Measurements from ENCODE around the gene SLC12A8.

Gene SLC12A8, protein sequence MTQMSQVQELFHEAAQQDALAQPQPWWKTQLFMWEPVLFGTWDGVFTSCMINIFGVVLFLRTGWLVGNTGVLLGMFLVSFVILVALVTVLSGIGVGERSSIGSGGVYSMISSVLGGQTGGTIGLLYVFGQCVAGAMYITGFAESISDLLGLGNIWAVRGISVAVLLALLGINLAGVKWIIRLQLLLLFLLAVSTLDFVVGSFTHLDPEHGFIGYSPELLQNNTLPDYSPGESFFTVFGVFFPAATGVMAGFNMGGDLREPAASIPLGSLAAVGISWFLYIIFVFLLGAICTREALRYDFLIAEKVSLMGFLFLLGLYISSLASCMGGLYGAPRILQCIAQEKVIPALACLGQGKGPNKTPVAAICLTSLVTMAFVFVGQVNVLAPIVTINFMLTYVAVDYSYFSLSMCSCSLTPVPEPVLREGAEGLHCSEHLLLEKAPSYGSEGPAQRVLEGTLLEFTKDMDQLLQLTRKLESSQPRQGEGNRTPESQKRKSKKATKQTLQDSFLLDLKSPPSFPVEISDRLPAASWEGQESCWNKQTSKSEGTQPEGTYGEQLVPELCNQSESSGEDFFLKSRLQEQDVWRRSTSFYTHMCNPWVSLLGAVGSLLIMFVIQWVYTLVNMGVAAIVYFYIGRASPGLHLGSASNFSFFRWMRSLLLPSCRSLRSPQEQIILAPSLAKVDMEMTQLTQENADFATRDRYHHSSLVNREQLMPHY

DNA sequence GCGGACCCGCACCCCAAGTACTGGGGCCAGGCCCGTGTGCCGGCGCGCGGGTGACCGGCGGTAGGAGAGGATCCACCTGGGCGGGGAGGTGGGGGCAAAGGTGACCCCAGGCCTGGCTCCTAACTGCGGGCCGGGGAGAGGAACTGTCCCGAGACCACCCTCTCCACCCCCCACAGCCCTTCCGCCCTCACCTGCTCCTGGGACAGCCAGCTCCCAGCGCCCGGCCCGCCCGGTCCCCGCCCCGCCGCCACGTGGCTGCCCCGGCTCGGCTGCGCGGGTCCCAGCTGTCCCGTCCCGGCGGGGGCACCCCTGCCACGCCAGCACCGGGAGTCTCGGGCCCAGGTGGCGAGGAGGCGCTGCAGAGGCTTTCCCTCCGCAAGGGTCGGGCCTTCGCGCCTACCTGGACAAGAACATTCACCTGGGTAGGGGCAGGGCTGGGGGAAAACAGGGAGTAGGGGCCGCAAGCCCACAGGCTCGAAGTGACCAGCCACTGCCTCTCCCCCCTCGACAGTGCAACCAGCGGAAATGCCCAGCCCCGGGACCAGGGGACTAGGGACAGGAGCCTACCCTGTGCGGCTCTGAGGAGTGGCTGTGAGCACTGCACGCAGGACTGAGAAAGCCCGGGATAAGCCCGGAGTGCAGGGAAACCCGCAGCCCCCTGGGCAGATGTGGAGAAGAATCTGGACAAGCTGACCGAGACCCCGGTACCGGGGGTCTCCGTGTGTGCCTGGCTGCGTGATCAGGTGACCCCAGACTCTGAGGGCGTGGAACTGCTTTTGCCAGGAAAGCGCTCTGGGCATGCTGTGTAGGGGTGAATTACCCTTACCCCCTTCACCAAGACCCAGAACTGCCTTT lies at the start of gene SLC12A8:
TSS of gene SLC12A8 (minus strand) at position 240 of the 855 bp plus-strand sequence. CDS start 1,399 bp downstream, outside the sequence.
- H3K4me3 ChIP-seq (ENCODE audit: low read depth, low read length) = peak within 1 kb of the TSS; percentile 73
- H3K27ac ChIP-seq (ENCODE audit: low read depth, low read length) = no peak within 1 kb of the TSS
- H3K9me3 ChIP-seq (ENCODE audit: control insufficient read depth, insufficient read depth, low read length) = no peaks in the 10 kb centered on the region
- peaks cover 22% of the 10 kb centered on the region for H3K4me1 ChIP-seq (ENCODE audit: control insufficient read depth, insufficient read depth, low read length)
- peaks cover 10% of the 10 kb centered on the region for H3K27me3 ChIP-seq (ENCODE audit: control insufficient read depth, insufficient read depth, low read length)
- H3K9ac ChIP-seq (ENCODE audit: low read depth, low read length) = peak within 1 kb of the TSS; percentile 78
- no peaks in the 10 kb centered on the region for H3K36me3 ChIP-seq (ENCODE audit: control insufficient read depth, insufficient read depth, low read length)

DNA sequence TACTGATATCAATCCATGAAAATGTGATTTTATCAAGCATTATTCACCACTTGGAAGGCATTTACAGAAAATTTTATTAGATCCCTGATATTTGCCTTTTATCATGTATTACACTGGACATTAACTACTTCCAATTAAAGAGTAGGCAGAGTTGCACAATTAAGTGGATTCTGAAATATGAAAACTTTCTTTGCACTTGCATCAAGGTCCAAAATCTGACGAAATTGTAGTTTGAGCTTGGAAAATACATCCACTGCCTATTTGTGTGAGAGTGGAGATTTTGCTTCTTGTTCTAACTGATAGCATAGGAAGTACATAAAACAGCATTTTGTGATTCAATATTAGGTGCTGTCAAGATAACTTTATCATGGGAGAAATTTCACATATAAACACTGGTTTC lies 49.6 kb upstream of the SLC12A8 start:
- H3K27ac ChIP-seq (ENCODE audit: low read depth, low read length) = no peak overlapping the region
- no peaks in the 10 kb centered on the region for H3K27me3 ChIP-seq (ENCODE audit: control insufficient read depth, insufficient read depth, low read length)
- H3K36me3 ChIP-seq (ENCODE audit: control insufficient read depth, insufficient read depth, low read length) = no peaks in the 10 kb centered on the region
- no peak overlapping the region for H3K4me3 ChIP-seq (ENCODE audit: low read depth, low read length)
- no peaks in the 10 kb centered on the region for H3K9me3 ChIP-seq (ENCODE audit: control insufficient read depth, insufficient read depth, low read length)
- H3K9ac ChIP-seq (ENCODE audit: low read depth, low read length) = no peak overlapping the region
- no peaks in the 10 kb centered on the region for H3K4me1 ChIP-seq (ENCODE audit: control insufficient read depth, insufficient read depth, low read length)

DNA sequence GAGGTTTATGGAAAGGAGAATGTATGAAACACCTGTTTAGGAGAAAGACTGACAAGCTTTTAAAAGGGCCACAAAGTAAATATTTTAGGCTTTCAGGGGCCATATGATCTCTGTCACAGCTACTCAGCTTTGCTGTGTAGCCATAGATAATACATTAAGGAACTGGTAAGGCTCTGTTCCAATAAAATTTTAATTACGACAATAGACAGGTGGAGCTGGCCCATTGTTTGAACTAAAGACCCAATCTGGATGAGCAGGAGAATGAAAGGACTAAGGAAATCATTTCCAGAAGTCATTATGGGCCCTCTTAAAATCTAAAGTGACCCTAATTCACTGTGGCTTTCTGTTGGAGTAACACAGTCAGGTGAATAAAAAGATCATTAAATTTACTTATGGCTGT lies 48.5 kb upstream of the SLC12A8 start:
- no peaks in the 10 kb centered on the region for H3K9me3 ChIP-seq (ENCODE audit: control insufficient read depth, insufficient read depth, low read length)
- no peak overlapping the region for H3K4me3 ChIP-seq (ENCODE audit: low read depth, low read length)
- no peaks in the 10 kb centered on the region for H3K4me1 ChIP-seq (ENCODE audit: control insufficient read depth, insufficient read depth, low read length)
- H3K9ac ChIP-seq (ENCODE audit: low read depth, low read length) = no peak overlapping the region
- no peaks in the 10 kb centered on the region for H3K36me3 ChIP-seq (ENCODE audit: control insufficient read depth, insufficient read depth, low read length)
- H3K27ac ChIP-seq (ENCODE audit: low read depth, low read length) = no peak overlapping the region
- no peaks in the 10 kb centered on the region for H3K27me3 ChIP-seq (ENCODE audit: control insufficient read depth, insufficient read depth, low read length)

DNA sequence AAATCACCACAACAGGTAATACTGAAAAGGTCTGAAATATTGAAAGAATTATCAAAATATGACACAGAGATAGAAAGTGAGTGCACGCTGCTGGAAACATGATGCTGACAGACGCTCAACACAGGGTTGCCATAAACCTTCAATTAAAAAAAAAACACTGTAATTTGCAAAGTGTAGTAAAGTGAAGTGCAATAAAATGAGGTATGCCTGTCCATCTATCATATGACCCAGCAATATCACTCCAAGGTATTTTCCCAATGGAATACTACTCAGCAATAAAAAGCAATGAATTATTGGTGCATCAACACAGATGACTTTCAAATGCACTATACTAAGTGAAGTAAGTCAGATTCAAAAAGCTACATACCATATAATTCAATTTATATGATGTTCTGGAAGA lies 47.6 kb upstream of the SLC12A8 start:
- no peaks in the 10 kb centered on the region for H3K27me3 ChIP-seq (ENCODE audit: control insufficient read depth, insufficient read depth, low read length)
- no peak overlapping the region for H3K4me3 ChIP-seq (ENCODE audit: low read depth, low read length)
- no peaks in the 10 kb centered on the region for H3K4me1 ChIP-seq (ENCODE audit: control insufficient read depth, insufficient read depth, low read length)
- H3K27ac ChIP-seq (ENCODE audit: low read depth, low read length) = no peak overlapping the region
- no peak overlapping the region for H3K9ac ChIP-seq (ENCODE audit: low read depth, low read length)
- no peaks in the 10 kb centered on the region for H3K36me3 ChIP-seq (ENCODE audit: control insufficient read depth, insufficient read depth, low read length)
- no peaks in the 10 kb centered on the region for H3K9me3 ChIP-seq (ENCODE audit: control insufficient read depth, insufficient read depth, low read length)

DNA sequence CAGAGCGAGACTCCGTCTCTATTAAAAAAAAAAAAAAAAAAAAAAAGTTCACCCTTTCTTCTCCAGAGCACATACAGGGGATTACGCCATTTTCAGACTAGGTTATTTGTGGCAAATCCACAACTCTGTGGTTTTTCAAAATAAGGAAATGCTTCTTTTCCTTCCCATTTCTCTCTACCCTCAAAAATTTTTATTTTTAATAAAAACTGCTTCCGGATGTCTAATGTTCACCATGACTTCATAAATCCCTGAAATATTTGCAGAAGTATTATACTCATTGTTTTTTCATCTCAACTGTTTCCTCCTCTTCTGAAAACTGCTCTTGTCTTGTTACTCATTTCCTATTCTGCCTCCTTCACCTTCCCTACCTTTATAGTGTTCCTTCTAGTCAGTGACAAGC lies 45.0 kb upstream of the SLC12A8 start:
- Histone ChIP-seq H3K27ac (ENCODE audit: low read depth, low read length) (no peak overlapping the region), H3K27me3 (ENCODE audit: control insufficient read depth, insufficient read depth, low read length) (no peaks in the 10 kb centered on the region), H3K9ac (ENCODE audit: low read depth, low read length) (no peak overlapping the region), H3K36me3 (ENCODE audit: control insufficient read depth, insufficient read depth, low read length) (no peaks in the 10 kb centered on the region), H3K4me1 (ENCODE audit: control insufficient read depth, insufficient read depth, low read length) (no peaks in the 10 kb centered on the region), H3K4me3 (ENCODE audit: low read depth, low read length) (no peak overlapping the region), H3K9me3 (ENCODE audit: control insufficient read depth, insufficient read depth, low read length) (no peaks in the 10 kb centered on the region)

DNA sequence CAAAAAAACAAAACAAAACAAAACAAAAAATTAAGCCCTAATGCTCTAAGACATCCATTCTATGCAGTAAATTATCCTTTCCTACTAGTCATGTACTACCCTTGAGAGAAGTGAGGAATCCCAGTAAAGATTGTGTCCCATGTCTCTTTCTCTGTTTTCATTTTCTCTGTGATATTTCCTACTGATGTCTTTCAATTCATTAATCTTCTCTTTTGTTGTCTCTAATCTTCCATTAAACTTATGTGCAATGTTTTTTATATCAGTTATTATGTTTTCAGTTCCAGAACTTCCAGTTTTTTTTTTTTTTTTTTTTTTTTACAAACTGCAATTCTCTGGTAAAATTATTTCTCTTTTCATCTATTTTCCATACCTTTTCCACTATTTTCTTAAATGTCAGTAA lies 44.1 kb upstream of the SLC12A8 start:
- Histone ChIP-seq H3K36me3 (ENCODE audit: control insufficient read depth, insufficient read depth, low read length) (no peaks in the 10 kb centered on the region), H3K27me3 (ENCODE audit: control insufficient read depth, insufficient read depth, low read length) (no peaks in the 10 kb centered on the region), H3K4me1 (ENCODE audit: control insufficient read depth, insufficient read depth, low read length) (no peaks in the 10 kb centered on the region), H3K27ac (ENCODE audit: low read depth, low read length) (no peak overlapping the region), H3K9me3 (ENCODE audit: control insufficient read depth, insufficient read depth, low read length) (no peaks in the 10 kb centered on the region), H3K9ac (ENCODE audit: low read depth, low read length) (no peak overlapping the region), H3K4me3 (ENCODE audit: low read depth, low read length) (no peak overlapping the region)

DNA sequence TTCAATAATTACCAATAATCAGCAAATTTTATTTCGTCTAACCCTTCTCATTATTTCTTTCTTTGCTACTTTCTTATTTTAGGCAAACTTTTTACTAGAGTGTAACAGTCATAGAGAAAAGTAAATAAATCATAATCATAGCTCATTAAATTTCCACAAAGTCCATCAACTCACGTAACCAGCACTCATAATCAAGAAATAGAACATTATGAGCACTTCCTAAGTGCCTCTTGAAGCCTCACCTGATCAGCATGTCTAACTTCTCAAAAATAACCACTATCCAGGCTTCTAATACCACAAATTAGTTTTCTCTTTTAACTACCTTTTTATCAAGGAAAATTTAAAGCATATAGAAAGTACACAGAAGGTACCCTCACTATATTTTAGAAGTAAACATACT lies 38.4 kb upstream of the SLC12A8 start:
- no peaks in the 10 kb centered on the region for H3K4me1 ChIP-seq (ENCODE audit: control insufficient read depth, insufficient read depth, low read length)
- H3K9me3 ChIP-seq (ENCODE audit: control insufficient read depth, insufficient read depth, low read length) = no peaks in the 10 kb centered on the region
- no peaks in the 10 kb centered on the region for H3K27me3 ChIP-seq (ENCODE audit: control insufficient read depth, insufficient read depth, low read length)
- no peaks in the 10 kb centered on the region for H3K36me3 ChIP-seq (ENCODE audit: control insufficient read depth, insufficient read depth, low read length)
- H3K4me3 ChIP-seq (ENCODE audit: low read depth, low read length) = no peak overlapping the region
- H3K27ac ChIP-seq (ENCODE audit: low read depth, low read length) = no peak overlapping the region
- H3K9ac ChIP-seq (ENCODE audit: low read depth, low read length) = no peak overlapping the region

DNA sequence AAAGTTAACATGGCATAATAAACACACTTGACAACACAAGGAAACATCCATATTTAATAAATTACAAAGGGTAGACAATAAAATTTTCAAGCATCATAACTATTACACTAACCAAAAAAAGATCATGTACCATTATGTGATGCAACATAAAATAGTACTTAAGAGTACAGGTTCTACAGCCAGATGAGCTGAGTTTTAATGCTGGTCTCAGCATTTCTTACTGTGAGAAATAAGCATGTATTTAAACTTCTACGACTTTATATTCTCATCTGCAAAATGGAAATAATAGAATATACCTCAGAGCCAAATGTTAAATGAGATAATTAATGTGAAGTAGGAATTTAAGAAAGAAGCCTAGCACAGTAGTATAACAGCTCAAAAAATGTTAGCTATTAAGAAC lies 33.7 kb upstream of the SLC12A8 start:
- H3K9ac ChIP-seq (ENCODE audit: low read depth, low read length) = no peak overlapping the region
- H3K27ac ChIP-seq (ENCODE audit: low read depth, low read length) = no peak overlapping the region
- no peaks in the 10 kb centered on the region for H3K27me3 ChIP-seq (ENCODE audit: control insufficient read depth, insufficient read depth, low read length)
- no peaks in the 10 kb centered on the region for H3K9me3 ChIP-seq (ENCODE audit: control insufficient read depth, insufficient read depth, low read length)
- H3K4me3 ChIP-seq (ENCODE audit: low read depth, low read length) = no peak overlapping the region
- H3K4me1 ChIP-seq (ENCODE audit: control insufficient read depth, insufficient read depth, low read length) = no peaks in the 10 kb centered on the region
- no peaks in the 10 kb centered on the region for H3K36me3 ChIP-seq (ENCODE audit: control insufficient read depth, insufficient read depth, low read length)

DNA sequence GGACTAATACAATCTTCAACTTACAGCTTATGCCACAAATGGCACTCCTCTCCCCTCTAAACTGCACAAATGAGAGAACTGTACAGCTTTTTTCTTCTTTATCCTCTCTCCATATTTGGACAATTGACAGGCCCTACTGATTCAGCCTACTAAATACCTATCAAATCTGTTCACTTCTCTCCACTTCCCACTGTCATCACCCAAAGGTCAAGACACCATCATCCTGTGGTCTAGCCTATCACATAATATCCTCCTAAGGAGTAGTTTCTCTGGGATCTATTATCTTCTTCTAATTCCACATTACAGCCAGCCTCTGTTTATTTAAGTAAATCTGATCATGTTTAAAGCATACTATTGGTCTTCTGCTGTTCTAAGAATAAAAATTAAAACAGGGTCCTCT lies 33.0 kb upstream of the SLC12A8 start:
- H3K4me1 ChIP-seq (ENCODE audit: control insufficient read depth, insufficient read depth, low read length) = no peaks in the 10 kb centered on the region
- no peak overlapping the region for H3K4me3 ChIP-seq (ENCODE audit: low read depth, low read length)
- H3K9ac ChIP-seq (ENCODE audit: low read depth, low read length) = no peak overlapping the region
- no peaks in the 10 kb centered on the region for H3K36me3 ChIP-seq (ENCODE audit: control insufficient read depth, insufficient read depth, low read length)
- no peak overlapping the region for H3K27ac ChIP-seq (ENCODE audit: low read depth, low read length)
- no peaks in the 10 kb centered on the region for H3K27me3 ChIP-seq (ENCODE audit: control insufficient read depth, insufficient read depth, low read length)
- H3K9me3 ChIP-seq (ENCODE audit: control insufficient read depth, insufficient read depth, low read length) = no peaks in the 10 kb centered on the region

DNA sequence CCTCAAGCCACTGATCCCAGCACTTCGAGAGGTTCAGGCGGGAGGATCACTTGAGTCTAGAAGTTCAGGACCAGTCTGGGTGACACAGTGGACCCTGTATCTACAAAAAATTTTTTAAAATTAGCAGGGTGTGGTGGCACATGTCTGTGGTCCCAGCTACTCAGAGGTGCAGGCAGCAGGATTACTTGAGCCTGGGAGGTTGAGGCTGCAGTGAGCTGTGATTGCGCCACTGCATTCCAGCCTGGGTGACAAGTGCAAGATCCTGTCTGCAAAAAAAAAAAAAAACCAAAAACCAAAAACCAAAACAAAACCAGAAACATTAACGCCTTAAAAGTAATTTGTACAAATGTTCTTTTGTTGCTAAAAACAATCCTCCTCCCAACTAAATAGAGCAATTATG lies 27.9 kb upstream of the SLC12A8 start:
- Histone ChIP-seq H3K9ac (ENCODE audit: low read depth, low read length) (no peak overlapping the region), H3K9me3 (ENCODE audit: control insufficient read depth, insufficient read depth, low read length) (no peaks in the 10 kb centered on the region), H3K36me3 (ENCODE audit: control insufficient read depth, insufficient read depth, low read length) (no peaks in the 10 kb centered on the region), H3K4me3 (ENCODE audit: low read depth, low read length) (no peak overlapping the region), H3K4me1 (ENCODE audit: control insufficient read depth, insufficient read depth, low read length) (no peaks in the 10 kb centered on the region), H3K27me3 (ENCODE audit: control insufficient read depth, insufficient read depth, low read length) (no peaks in the 10 kb centered on the region), H3K27ac (ENCODE audit: low read depth, low read length) (no peak overlapping the region)

DNA sequence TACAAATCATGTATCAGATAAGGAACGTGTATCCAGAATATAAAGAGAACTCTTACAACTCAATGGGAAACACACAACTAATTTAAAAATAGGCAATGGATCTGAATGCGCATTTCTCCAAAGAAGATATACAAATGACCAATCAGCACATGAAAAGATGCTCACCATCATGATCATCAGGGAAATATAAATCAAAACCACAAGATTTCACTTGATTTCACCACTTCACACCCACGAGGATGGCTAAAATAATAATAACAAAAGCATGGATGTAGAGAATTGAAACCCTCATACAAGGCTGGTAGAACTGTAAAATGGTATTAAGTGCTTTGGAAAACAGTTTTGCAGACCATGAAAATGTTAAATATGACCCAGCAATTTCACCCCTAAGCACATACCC lies 26.7 kb upstream of the SLC12A8 start:
- Histone ChIP-seq H3K4me3 (ENCODE audit: low read depth, low read length) (no peak overlapping the region), H3K4me1 (ENCODE audit: control insufficient read depth, insufficient read depth, low read length) (no peaks in the 10 kb centered on the region), H3K9ac (ENCODE audit: low read depth, low read length) (no peak overlapping the region), H3K27me3 (ENCODE audit: control insufficient read depth, insufficient read depth, low read length) (no peaks in the 10 kb centered on the region), H3K27ac (ENCODE audit: low read depth, low read length) (no peak overlapping the region), H3K36me3 (ENCODE audit: control insufficient read depth, insufficient read depth, low read length) (no peaks in the 10 kb centered on the region), H3K9me3 (ENCODE audit: control insufficient read depth, insufficient read depth, low read length) (no peaks in the 10 kb centered on the region)

All from HUES48 (cell line).